WI38 (cell line): ENCODE results near the gene CXCL14.

ENCODE experiments used
- H3K4me3 ChIP-seq: 2 replicates; pipeline ENCODE4 v1.5.1; 2011; ENCODE audit warnings: low read depth, mild to moderate bottlenecking, control low read depth, low read length
- TF ChIP-seq, protein P1 (sequence below): IDR thresholded peaks from 2 replicates; pipeline ENCODE4 v1.5.1; 2012; ENCODE audit warnings: low read depth, mild to moderate bottlenecking, control low read depth, low read length

CXCL14 gene

GRCh38 chr5:135589152-135589551 lies 10.4 kb upstream of the CXCL14 start:
- H3K4me3 ChIP-seq = no peak overlapping the region
- TF ChIP-seq, protein P1, sequence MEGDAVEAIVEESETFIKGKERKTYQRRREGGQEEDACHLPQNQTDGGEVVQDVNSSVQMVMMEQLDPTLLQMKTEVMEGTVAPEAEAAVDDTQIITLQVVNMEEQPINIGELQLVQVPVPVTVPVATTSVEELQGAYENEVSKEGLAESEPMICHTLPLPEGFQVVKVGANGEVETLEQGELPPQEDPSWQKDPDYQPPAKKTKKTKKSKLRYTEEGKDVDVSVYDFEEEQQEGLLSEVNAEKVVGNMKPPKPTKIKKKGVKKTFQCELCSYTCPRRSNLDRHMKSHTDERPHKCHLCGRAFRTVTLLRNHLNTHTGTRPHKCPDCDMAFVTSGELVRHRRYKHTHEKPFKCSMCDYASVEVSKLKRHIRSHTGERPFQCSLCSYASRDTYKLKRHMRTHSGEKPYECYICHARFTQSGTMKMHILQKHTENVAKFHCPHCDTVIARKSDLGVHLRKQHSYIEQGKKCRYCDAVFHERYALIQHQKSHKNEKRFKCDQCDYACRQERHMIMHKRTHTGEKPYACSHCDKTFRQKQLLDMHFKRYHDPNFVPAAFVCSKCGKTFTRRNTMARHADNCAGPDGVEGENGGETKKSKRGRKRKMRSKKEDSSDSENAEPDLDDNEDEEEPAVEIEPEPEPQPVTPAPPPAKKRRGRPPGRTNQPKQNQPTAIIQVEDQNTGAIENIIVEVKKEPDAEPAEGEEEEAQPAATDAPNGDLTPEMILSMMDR = no peak

GRCh38 chr5:135587721-135588663 lies 9.2 kb upstream of the CXCL14 start:
- TF ChIP-seq, protein P1 = no peak
- no peak overlapping the region for H3K4me3 ChIP-seq

- H3K4me3 ChIP-seq = no peak overlapping the region
- TF ChIP-seq, protein P1 = no peak
Measured at GRCh38 chr5:135584918-135585317, 6.1 kb upstream of the CXCL14 start.

- H3K4me3 ChIP-seq = no peak overlapping the region
- TF ChIP-seq, protein P1 = no peak
Measured at GRCh38 chr5:135584276-135584675, 5.5 kb upstream of the CXCL14 start.

DNA sequence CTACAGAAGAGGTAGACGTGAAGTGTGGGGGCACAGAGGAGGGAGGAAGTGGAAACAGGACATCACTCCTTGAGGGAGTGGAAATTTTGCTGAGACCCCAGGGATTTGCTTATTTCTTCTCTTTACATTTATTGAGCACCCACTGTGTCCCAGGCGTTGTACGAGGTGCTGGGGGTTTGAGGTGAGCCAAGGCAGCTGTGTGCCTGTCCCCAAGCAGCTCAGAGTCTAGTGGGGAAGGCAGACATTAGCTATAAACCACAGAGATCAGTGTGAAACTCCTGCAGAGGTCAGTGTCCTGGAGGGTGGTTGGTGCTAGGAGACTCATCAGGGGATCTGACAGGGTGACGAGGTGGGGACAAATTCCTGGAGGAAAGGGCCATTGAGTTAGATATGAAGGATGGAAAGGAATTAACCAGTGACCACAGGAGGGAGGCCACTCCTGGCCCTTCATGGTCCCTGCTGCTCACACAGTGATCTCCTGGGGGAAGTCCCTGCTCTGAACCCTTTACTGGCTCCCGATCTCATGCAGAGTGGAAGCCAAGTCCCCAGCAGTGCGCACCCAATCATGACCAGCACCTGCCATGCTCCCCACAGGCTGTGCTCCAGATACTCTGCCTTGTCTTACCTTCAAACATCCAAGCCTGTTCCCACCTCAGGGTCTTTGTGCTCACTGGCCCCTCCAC lies 3.4 kb upstream of the CXCL14 start:
- H3K4me3 ChIP-seq = no peak overlapping the region

DNA sequence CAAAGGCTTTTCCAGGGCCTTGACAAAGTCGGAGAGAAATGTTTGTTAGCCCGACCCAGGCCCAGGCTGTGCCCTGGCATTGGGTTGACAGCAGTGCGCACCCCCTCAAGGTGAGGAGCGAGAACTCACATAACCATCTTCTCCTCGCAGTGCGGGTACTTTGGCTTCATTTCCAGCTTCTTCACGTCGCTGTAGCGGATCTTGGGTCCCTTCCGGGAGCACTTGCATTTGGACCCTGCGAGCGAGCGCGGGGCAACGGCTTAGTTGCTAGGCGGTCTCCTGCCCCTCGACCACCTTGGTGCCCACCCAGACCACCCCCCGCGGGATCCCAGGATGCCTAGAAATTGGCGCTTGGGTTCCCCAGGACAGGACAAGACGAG lies 496 bp downstream of the CXCL14 start:
- TF ChIP-seq, protein P1 = no peak
- H3K4me3 ChIP-seq = no peak overlapping the region; the same call in 1 of the 2 replicates

More for the DNA sequence above, 3.4 kb upstream of the CXCL14 start:
- TF ChIP-seq, protein P1 = no peak

DNA sequence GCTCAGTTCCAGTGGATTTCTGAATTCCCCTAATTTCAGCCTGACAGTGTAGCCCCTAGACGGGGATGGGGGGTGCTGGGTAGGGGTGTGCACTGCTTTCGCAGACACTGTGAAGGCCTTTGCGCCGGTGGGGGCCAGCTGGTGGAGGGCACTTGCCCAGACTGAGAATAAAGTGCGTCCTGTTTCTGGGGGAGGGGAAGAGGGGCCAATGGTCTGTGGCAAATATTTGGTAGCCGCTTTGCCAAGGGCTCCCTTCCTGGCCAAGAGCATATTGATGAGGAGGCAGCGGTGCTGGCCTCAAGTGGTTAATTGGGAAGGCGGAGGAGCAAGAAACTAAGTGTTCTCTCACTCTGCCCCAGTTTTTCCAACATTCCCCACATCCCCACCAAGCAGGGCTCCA lies 1.4 kb downstream of the CXCL14 start:
- no peak overlapping the region for H3K4me3 ChIP-seq
- TF ChIP-seq, protein P1 = no peak
